Astrocyte of the spinal cord (primary cell): ENCODE measurements around the gene NEK2.
"Not testable (repeated sequence)": the region's sequence is repeated elsewhere in the genome, so short reads cannot be mapped to it uniquely, and the experiment has no call there.

Experiments
- DNase-seq: peaks from one replicate; pipeline ENCODE4 v3.0.0; 2011; ENCODE audit warnings: low read depth, low spot score
- H3K4me3 ChIP-seq: 2 replicates; pipeline ENCODE4 v1.5.1; 2011; ENCODE audit warnings: low read depth, mild to moderate bottlenecking, low read length, moderate library complexity
- in situ Hi-C: cut with HindIII; loops from 2 replicates; pipeline ENCODE4 v1.10.0; 2017; ENCODE audit warnings: low sequenced_read_pairs
- TF ChIP-seq, protein P1 (sequence below): IDR thresholded peaks from 2 replicates; pipeline ENCODE4 v1.5.1; 2012; ENCODE audit warnings: low read depth, mild to moderate bottlenecking, low read length, inconsistent platforms

The NEK2 gene

DNA sequence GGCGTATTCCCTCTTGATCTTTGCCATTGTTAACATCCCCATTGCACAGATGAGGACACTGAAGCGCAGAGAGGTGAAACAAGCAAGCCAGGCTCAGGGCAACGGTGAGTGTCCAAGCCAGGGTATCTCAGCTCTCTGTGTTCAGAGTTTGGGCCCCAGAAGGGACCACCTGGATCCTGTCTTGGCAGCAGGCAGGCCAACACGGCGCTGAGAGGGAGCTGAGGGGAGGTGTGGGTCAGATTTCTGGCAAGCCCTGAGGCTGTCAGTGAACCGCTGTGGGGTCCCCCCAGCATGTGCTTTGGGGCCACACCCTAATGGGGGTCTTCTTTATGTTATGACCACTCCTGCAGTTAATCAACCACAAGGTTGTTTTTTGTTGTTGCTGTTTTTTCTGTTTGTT lies 23.1 kb downstream of the NEK2 start:
- DNase-seq = no peak
- H3K4me3 ChIP-seq = no peak overlapping the region
- in situ Hi-C loops = no loop called here
- TF ChIP-seq, protein P1, sequence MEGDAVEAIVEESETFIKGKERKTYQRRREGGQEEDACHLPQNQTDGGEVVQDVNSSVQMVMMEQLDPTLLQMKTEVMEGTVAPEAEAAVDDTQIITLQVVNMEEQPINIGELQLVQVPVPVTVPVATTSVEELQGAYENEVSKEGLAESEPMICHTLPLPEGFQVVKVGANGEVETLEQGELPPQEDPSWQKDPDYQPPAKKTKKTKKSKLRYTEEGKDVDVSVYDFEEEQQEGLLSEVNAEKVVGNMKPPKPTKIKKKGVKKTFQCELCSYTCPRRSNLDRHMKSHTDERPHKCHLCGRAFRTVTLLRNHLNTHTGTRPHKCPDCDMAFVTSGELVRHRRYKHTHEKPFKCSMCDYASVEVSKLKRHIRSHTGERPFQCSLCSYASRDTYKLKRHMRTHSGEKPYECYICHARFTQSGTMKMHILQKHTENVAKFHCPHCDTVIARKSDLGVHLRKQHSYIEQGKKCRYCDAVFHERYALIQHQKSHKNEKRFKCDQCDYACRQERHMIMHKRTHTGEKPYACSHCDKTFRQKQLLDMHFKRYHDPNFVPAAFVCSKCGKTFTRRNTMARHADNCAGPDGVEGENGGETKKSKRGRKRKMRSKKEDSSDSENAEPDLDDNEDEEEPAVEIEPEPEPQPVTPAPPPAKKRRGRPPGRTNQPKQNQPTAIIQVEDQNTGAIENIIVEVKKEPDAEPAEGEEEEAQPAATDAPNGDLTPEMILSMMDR = no peak

GRCh38 chr1:211650904-211651303 lies 24.5 kb downstream of the NEK2 start:
- TF ChIP-seq, protein P1 = no peak
- H3K4me3 ChIP-seq = no peak overlapping the region
- no peak for DNase-seq
- in situ Hi-C loops = no loop called here

GRCh38 chr1:211648980-211649934 lies 26.2 kb downstream of the NEK2 start:
- TF ChIP-seq, protein P1 = no peak
- DNase-seq = no peak
- no peak overlapping the region for H3K4me3 ChIP-seq
- in situ Hi-C loops = no loop called here

DNA sequence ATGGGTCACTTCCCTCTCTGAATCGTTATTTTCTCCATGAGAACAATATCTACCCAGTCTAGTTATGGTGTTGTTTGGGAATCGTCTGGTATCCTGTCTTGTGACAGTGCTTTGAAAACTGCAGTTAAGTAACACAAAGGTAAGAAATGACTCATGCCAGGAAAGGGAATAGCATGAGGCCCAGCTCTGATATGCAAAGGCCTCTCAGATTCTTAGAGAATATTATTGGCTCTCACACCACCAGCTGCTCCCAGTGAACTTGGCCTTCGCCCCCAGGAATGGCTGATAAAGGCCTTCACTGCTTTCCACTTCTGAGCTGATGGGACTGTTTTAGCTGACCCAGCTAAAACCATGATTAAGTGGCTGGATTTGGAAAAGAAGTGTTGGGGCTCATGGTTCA lies 27.1 kb downstream of the NEK2 start:
- in situ Hi-C loops = no loop called here
- peak; percentile 21 for DNase-seq
- H3K4me3 ChIP-seq = no peak overlapping the region
- TF ChIP-seq, protein P1 = no peak

- no peak for DNase-seq
- in situ Hi-C loops = no loop called here
- no peak overlapping the region for H3K4me3 ChIP-seq
- TF ChIP-seq, protein P1 = no peak
Measured at GRCh38 chr1:211647711-211648121, 27.7 kb downstream of the NEK2 start.

GRCh38 chr1:211646566-211646965 lies 28.9 kb downstream of the NEK2 start:
- TF ChIP-seq, protein P1 = no peak
- no peak overlapping the region for H3K4me3 ChIP-seq
- no peak for DNase-seq
- in situ Hi-C loops = no loop called here

DNA sequence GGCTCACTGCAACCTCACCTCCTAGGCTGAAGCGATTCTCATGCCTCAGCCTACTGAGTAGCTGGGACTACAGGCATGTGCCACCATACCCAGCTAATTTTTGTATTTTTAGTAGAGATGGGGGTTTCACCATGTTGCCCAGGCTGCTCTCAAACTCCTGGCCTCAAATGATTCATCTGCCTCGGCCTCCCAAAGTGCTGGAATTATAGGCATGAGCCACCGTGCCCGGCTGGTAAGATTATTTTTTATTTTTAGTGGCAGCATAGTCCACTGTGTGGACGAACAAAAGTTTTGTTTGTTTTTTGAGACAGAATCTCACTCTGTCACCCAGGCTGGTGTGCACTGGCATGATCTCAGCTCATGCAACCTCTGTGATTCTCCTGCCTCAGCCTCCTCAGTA lies 29.8 kb downstream of the NEK2 start:
- in situ Hi-C loops, H3K4me3 ChIP-seq, DNase-seq: not testable (repeated sequence)
